ENCODE measurements around the gene POC1A.
"Not testable (repeated sequence)": the region's sequence is repeated elsewhere in the genome, so short reads cannot be mapped to it uniquely, and the experiment has no call there.

The POC1A gene

GRCh38 chr3:52175416-52176179 is 21.4 kb upstream of the POC1A start:
- H3K4me1 Mint-ChIP-seq (ENCODE audit: low read depth), result peaks cover 3% of the 10 kb centered on the region
- no peak overlapping the region for H3K27ac Mint-ChIP-seq
- no peaks in the 10 kb centered on the region for H3K36me3 Mint-ChIP-seq (ENCODE audit: low read depth)
- no peak overlapping the region for H3K4me3 Mint-ChIP-seq
- no peaks in the 10 kb centered on the region for H3K27me3 Mint-ChIP-seq
- H3K9me3 Mint-ChIP-seq, result no peaks in the 10 kb centered on the region

GRCh38 chr3:52174896-52175295 is 20.7 kb upstream of the POC1A start:
- H3K36me3 Mint-ChIP-seq (ENCODE audit: low read depth), result no peaks in the 10 kb centered on the region
- H3K4me1 Mint-ChIP-seq (ENCODE audit: low read depth), result peaks cover 3% of the 10 kb centered on the region
- no peak overlapping the region for H3K27ac Mint-ChIP-seq
- no peak overlapping the region for H3K4me3 Mint-ChIP-seq
- H3K27me3 Mint-ChIP-seq, result no peaks in the 10 kb centered on the region
- no peaks in the 10 kb centered on the region for H3K9me3 Mint-ChIP-seq

GRCh38 chr3:52173101-52173500 is 18.9 kb upstream of the POC1A start:
- no peak overlapping the region for H3K4me3 Mint-ChIP-seq
- no peaks in the 10 kb centered on the region for H3K9me3 Mint-ChIP-seq
- H3K4me1 Mint-ChIP-seq (ENCODE audit: low read depth), result peaks cover 3% of the 10 kb centered on the region
- no peaks in the 10 kb centered on the region for H3K27me3 Mint-ChIP-seq
- H3K36me3 Mint-ChIP-seq (ENCODE audit: low read depth), result no peaks in the 10 kb centered on the region
- H3K27ac Mint-ChIP-seq, result no peak overlapping the region

GRCh38 chr3:52172262-52172757 is 18.1 kb upstream of the POC1A start:
- Mint-ChIP-seq H3K27me3 (no peaks in the 10 kb centered on the region), H3K9me3 (no peaks in the 10 kb centered on the region), H3K4me3 (no peak overlapping the region), H3K27ac (no peak overlapping the region), H3K36me3 (ENCODE audit: low read depth) (no peaks in the 10 kb centered on the region), H3K4me1 (ENCODE audit: low read depth) (peaks cover 3% of the 10 kb centered on the region)

- peak overlapping the region; percentile 2 for H3K27ac Mint-ChIP-seq
- no peak overlapping the region for H3K4me3 Mint-ChIP-seq
- H3K36me3 Mint-ChIP-seq (ENCODE audit: low read depth), result no peaks in the 10 kb centered on the region
Observed at GRCh38 chr3:52171514-52172261, 17.5 kb upstream of the POC1A start.

GRCh38 chr3:52170217-52170616 is 16.0 kb upstream of the POC1A start:
- not testable (repeated sequence) for H3K27ac Mint-ChIP-seq; H3K9me3 Mint-ChIP-seq; H3K27me3 Mint-ChIP-seq; H3K36me3 Mint-ChIP-seq (ENCODE audit: low read depth); H3K4me1 Mint-ChIP-seq (ENCODE audit: low read depth); H3K4me3 Mint-ChIP-seq

More at GRCh38 chr3:52171514-52172261, 17.5 kb upstream of the POC1A start:
- no peaks in the 10 kb centered on the region for H3K27me3 Mint-ChIP-seq
- H3K4me1 Mint-ChIP-seq (ENCODE audit: low read depth), result peaks cover 3% of the 10 kb centered on the region
- no peaks in the 10 kb centered on the region for H3K9me3 Mint-ChIP-seq

GRCh38 chr3:52167240-52167639 is 13.0 kb upstream of the POC1A start:
- H3K27ac Mint-ChIP-seq, result no peak overlapping the region

GRCh38 chr3:52162250-52162872 is 8.1 kb upstream of the POC1A start:
- H3K4me3 Mint-ChIP-seq, result no peak overlapping the region
- no peaks in the 10 kb centered on the region for H3K4me1 Mint-ChIP-seq (ENCODE audit: low read depth)
- H3K36me3 Mint-ChIP-seq (ENCODE audit: low read depth), result no peaks in the 10 kb centered on the region
- H3K9me3 Mint-ChIP-seq, result no peaks in the 10 kb centered on the region
- H3K27me3 Mint-ChIP-seq, result no peaks in the 10 kb centered on the region
- no peak overlapping the region for H3K27ac Mint-ChIP-seq

More at GRCh38 chr3:52167240-52167639, 13.0 kb upstream of the POC1A start:
- H3K27me3 Mint-ChIP-seq, result no peaks in the 10 kb centered on the region
- no peaks in the 10 kb centered on the region for H3K36me3 Mint-ChIP-seq (ENCODE audit: low read depth)
- H3K4me1 Mint-ChIP-seq (ENCODE audit: low read depth), result no peaks in the 10 kb centered on the region
- H3K4me3 Mint-ChIP-seq, result no peak overlapping the region
- no peaks in the 10 kb centered on the region for H3K9me3 Mint-ChIP-seq

- Mint-ChIP-seq H3K9me3 (no peaks in the 10 kb centered on the region), H3K4me3 (no peak overlapping the region), H3K36me3 (ENCODE audit: low read depth) (no peaks in the 10 kb centered on the region), H3K4me1 (ENCODE audit: low read depth) (peaks cover 11% of the 10 kb centered on the region), H3K27ac (no peak overlapping the region), H3K27me3 (no peaks in the 10 kb centered on the region)
Observed at GRCh38 chr3:52159503-52159902, 5.3 kb upstream of the POC1A start.

- H3K27ac Mint-ChIP-seq, result no peak overlapping the region
- no peaks in the 10 kb centered on the region for H3K27me3 Mint-ChIP-seq
- H3K9me3 Mint-ChIP-seq, result no peaks in the 10 kb centered on the region
- H3K4me3 Mint-ChIP-seq, result peak overlapping the region; percentile 83
- H3K4me1 Mint-ChIP-seq (ENCODE audit: low read depth), result peaks cover 19% of the 10 kb centered on the region
- H3K36me3 Mint-ChIP-seq (ENCODE audit: low read depth), result no peaks in the 10 kb centered on the region
Observed at GRCh38 chr3:52155912-52156311, 1.7 kb upstream of the POC1A start.

- Mint-ChIP-seq H3K27ac (peak overlapping the region; percentile 89), H3K27me3 (no peaks in the 10 kb centered on the region), H3K4me1 (ENCODE audit: low read depth) (peaks cover 19% of the 10 kb centered on the region), H3K9me3 (no peaks in the 10 kb centered on the region), H3K36me3 (ENCODE audit: low read depth) (peaks cover 7% of the 10 kb centered on the region), H3K4me3 (peak overlapping the region; percentile 83)
Observed at GRCh38 chr3:52153389-52154096, 680 bp downstream of the POC1A start.

- peaks cover 19% of the 10 kb centered on the region for H3K4me1 Mint-ChIP-seq (ENCODE audit: low read depth)
- H3K27ac Mint-ChIP-seq; H3K27me3 Mint-ChIP-seq; H3K9me3 Mint-ChIP-seq; H3K4me3 Mint-ChIP-seq; H3K36me3 Mint-ChIP-seq (ENCODE audit: low read depth): not testable (repeated sequence)
Observed at GRCh38 chr3:52151991-52152390, 2.2 kb downstream of the POC1A start.

- H3K27me3 Mint-ChIP-seq, result no peaks in the 10 kb centered on the region
- peaks cover 18% of the 10 kb centered on the region for H3K4me1 Mint-ChIP-seq (ENCODE audit: low read depth)
- H3K27ac Mint-ChIP-seq, result no peak overlapping the region
- H3K9me3 Mint-ChIP-seq, result no peaks in the 10 kb centered on the region
- no peak overlapping the region for H3K4me3 Mint-ChIP-seq
- peaks cover 7% of the 10 kb centered on the region for H3K36me3 Mint-ChIP-seq (ENCODE audit: low read depth)
Observed at GRCh38 chr3:52150860-52151259, 3.4 kb downstream of the POC1A start.

GRCh38 chr3:52150357-52150756 is 3.9 kb downstream of the POC1A start:
- H3K27ac Mint-ChIP-seq, result no peak overlapping the region
- H3K27me3 Mint-ChIP-seq, result no peaks in the 10 kb centered on the region
- peaks cover 13% of the 10 kb centered on the region for H3K4me1 Mint-ChIP-seq (ENCODE audit: low read depth)
- H3K9me3 Mint-ChIP-seq, result no peaks in the 10 kb centered on the region
- H3K36me3 Mint-ChIP-seq (ENCODE audit: low read depth), result peaks cover 7% of the 10 kb centered on the region
- no peak overlapping the region for H3K4me3 Mint-ChIP-seq
